Hepatocyte (in vitro differentiated cells): ENCODE measurements around the gene MRM3. TPM values are rescaled to one million over a fixed set of nuclear protein-coding genes. Genes with fewer than 3 reads are reported as not detected.
"Not testable (repeated sequence)": the region's sequence is repeated elsewhere in the genome, so short reads cannot be mapped to it uniquely, and the experiment has no call there.

Experiments used
- DNase-seq: peaks from one replicate; pipeline ENCODE4 v3.0.0-alpha.2; 2016; ENCODE audit warnings: low spot score
- H2AFZ ChIP-seq: fragments of 200-600 bp; sonication (generic); 2 replicates; pipeline ENCODE4 v1.6.0; 2016; ENCODE audit warnings: antibody characterized with exemption, mild to moderate bottlenecking
- H3K27ac ChIP-seq: fragments of 200-600 bp; sonication (generic); 2 replicates; pipeline ENCODE4 v1.5.1; 2016; ENCODE audit warnings: mild to moderate bottlenecking
- H3K27me3 ChIP-seq: fragments of 200-600 bp; sonication (generic); 2 replicates; pipeline ENCODE4 v1.6.1; 2016
- H3K36me3 ChIP-seq: fragments of 200-600 bp; sonication (generic); replicated peaks from 2 replicates; pipeline ENCODE4 v1.5.1; 2016; ENCODE audit warnings: low read depth; ENCODE audit not compliant: insufficient read depth
- H3K4me1 ChIP-seq: fragments of 200-600 bp; sonication (generic); 2 replicates; pipeline ENCODE4 v1.5.1; 2016; ENCODE audit warnings: mild to moderate bottlenecking, moderate library complexity; ENCODE audit not compliant: insufficient read depth
- H3K4me2 ChIP-seq: fragments of 200-600 bp; sonication (generic); 2 replicates; pipeline ENCODE4 v1.6.0; 2016
- H3K4me3 ChIP-seq: fragments of 200-600 bp; sonication (generic); 2 replicates; pipeline ENCODE4 v1.5.1; 2016; ENCODE audit warnings: mild to moderate bottlenecking
- H3K79me2 ChIP-seq: fragments of 200-600 bp; sonication (generic); 2 replicates; pipeline ENCODE4 v1.6.0; 2017; ENCODE audit warnings: mild to moderate bottlenecking
- H3K9me2 ChIP-seq: fragments of 200-600 bp; sonication (generic); replicated peaks from 2 replicates; pipeline ENCODE4 v1.6.0; 2017; ENCODE audit warnings: mild to moderate bottlenecking; ENCODE audit not compliant: insufficient read depth
- H3K9me3 ChIP-seq: fragments of 200-600 bp; sonication (generic); 2 replicates; pipeline ENCODE4 v1.5.1; 2016; ENCODE audit warnings: low read depth, mild to moderate bottlenecking
- H4K20me1 ChIP-seq: fragments of 200-600 bp; sonication (generic); 2 replicates; pipeline ENCODE4 v1.6.0; 2016; ENCODE audit warnings: mild to moderate bottlenecking; ENCODE audit not compliant: insufficient read depth, poor library complexity, severe bottlenecking
- CTCF ChIP-seq: fragments of 200-600 bp; sonication (generic); IDR thresholded peaks from 2 replicates; pipeline ENCODE4 v1.5.1; 2016; ENCODE audit warnings: antibody characterized with exemption, mild to moderate bottlenecking; ENCODE audit not compliant: poor library complexity
- EZH2 ChIP-seq: fragments of 200-600 bp; sonication (generic); IDR thresholded peaks from 2 replicates; pipeline ENCODE4 v1.6.1; 2016; ENCODE audit warnings: antibody characterized with exemption, mild to moderate bottlenecking, borderline replicate concordance
- EZH2phosphoT487 ChIP-seq: fragments of 200-600 bp; sonication (generic); IDR thresholded peaks from one replicate; pipeline ENCODE4 v1.6.1; 2018; ENCODE audit warnings: antibody characterized with exemption, mild to moderate bottlenecking, low read depth, moderate library complexity; ENCODE audit not compliant: unreplicated experiment, severe bottlenecking
- WGBS: methylation state at CpG from one replicate; pipeline ENCODE4 v1.1.6; 2016; ENCODE audit warnings: low lambda C conversion rate; ENCODE audit errors: missing lambda C conversion rate; 5-methylcytosine and 5-hydroxymethylcytosine counted together
- polyA plus RNA-seq: library from polyadenylated mRNA; unstranded; fragments of >200 nt; fragmentation: Nextera tagmentation; extraction: Ambion mirVana; gene quantifications from 2 replicates; pipeline ENCODE4 v1.2.1, GENCODE V29; 2016
- total RNA-seq: library from RNA; depleted of rRNA; stranded (reverse); fragments of >200 nt; gene quantifications from 2 replicates; pipeline ENCODE4 v1.2.3, GENCODE V29; 2014

The MRM3 gene
- total and polyA plus RNA-seq, 2 experiments from 2014 or later: 14.6 to 15.3 TPM

- Histone ChIP-seq H3K79me2 (peaks cover 29% of the 10 kb centered on the region), H3K4me1 (peaks cover 14% of the 10 kb centered on the region), H2AFZ (no peak overlapping the region), H3K27ac (no peak overlapping the region), H3K9me3 (no peaks in the 10 kb centered on the region), H3K27me3 (no peaks in the 10 kb centered on the region), H3K36me3 (no peaks in the 10 kb centered on the region), H3K9me2 (no peaks in the 10 kb centered on the region), H3K4me2 (no peak overlapping the region), H4K20me1 (no peaks in the 10 kb centered on the region), H3K4me3 (no peak overlapping the region)
- DNase-seq: no peak
- 90% methylated on average over 13 of the region's 13 CpGs for WGBS
- TF ChIP-seq CTCF: no peak
- no peak for TF ChIP-seq EZH2
- TF ChIP-seq EZH2phosphoT487: no peak
Observed at GRCh38 chr17:753418-753817, 28.7 kb upstream of the MRM3 start.

- Histone ChIP-seq H3K79me2 (peaks cover 15% of the 10 kb centered on the region), H3K4me2 (peak overlapping the region; percentile 53), H3K4me1 (peaks cover 13% of the 10 kb centered on the region), H3K27ac (peak overlapping the region; percentile 89)
- WGBS: 95% methylated on average over 9 of the region's 9 CpGs
- H3K9me2 ChIP-seq, H4K20me1 ChIP-seq, H2AFZ ChIP-seq, DNase-seq, H3K9me3 ChIP-seq, H3K4me3 ChIP-seq, H3K36me3 ChIP-seq, H3K27me3 ChIP-seq: not testable (repeated sequence)
Observed at GRCh38 chr17:755319-755961, 26.7 kb upstream of the MRM3 start.

GRCh38 chr17:756010-756567 is 26.1 kb upstream of the MRM3 start:
- H3K4me1 ChIP-seq, H4K20me1 ChIP-seq, H3K9me2 ChIP-seq, H2AFZ ChIP-seq, H3K27me3 ChIP-seq, H3K9me3 ChIP-seq, H3K36me3 ChIP-seq, H3K4me3 ChIP-seq, H3K79me2 ChIP-seq, DNase-seq: not testable (repeated sequence)
- Histone ChIP-seq H3K27ac (peak overlapping the region; percentile 89), H3K4me2 (peak overlapping the region; percentile 53)
- 39% methylated on average over 15 of the region's 15 CpGs for WGBS

GRCh38 chr17:759964-760363 is 22.2 kb upstream of the MRM3 start:
- Histone ChIP-seq H3K9me2 (no peaks in the 10 kb centered on the region), H3K9me3 (no peaks in the 10 kb centered on the region), H3K4me1 (peaks cover 6% of the 10 kb centered on the region), H3K27me3 (no peaks in the 10 kb centered on the region), H3K4me2 (no peak overlapping the region), H3K27ac (no peak overlapping the region), H4K20me1 (no peaks in the 10 kb centered on the region), H3K36me3 (no peaks in the 10 kb centered on the region), H3K79me2 (no peaks in the 10 kb centered on the region), H3K4me3 (no peak overlapping the region), H2AFZ (no peak overlapping the region)
- DNase-seq: no peak
- WGBS: 88% methylated on average over 5 of the region's 5 CpGs
- TF ChIP-seq EZH2 (no peak), CTCF (no peak), EZH2phosphoT487 (no peak)
